ENCODE results near the gene FCHO1. TPM values are rescaled to one million over a fixed set of nuclear protein-coding genes. Genes with fewer than 3 reads are reported as not detected.

Gene FCHO1
- total and polyA plus RNA-seq, 10 of the 15 experiments (the other 5 are each of a cell fraction or from before 2014, with no cell fraction given): 0.14 to 45.8 (median 15.8) TPM

DNA sequence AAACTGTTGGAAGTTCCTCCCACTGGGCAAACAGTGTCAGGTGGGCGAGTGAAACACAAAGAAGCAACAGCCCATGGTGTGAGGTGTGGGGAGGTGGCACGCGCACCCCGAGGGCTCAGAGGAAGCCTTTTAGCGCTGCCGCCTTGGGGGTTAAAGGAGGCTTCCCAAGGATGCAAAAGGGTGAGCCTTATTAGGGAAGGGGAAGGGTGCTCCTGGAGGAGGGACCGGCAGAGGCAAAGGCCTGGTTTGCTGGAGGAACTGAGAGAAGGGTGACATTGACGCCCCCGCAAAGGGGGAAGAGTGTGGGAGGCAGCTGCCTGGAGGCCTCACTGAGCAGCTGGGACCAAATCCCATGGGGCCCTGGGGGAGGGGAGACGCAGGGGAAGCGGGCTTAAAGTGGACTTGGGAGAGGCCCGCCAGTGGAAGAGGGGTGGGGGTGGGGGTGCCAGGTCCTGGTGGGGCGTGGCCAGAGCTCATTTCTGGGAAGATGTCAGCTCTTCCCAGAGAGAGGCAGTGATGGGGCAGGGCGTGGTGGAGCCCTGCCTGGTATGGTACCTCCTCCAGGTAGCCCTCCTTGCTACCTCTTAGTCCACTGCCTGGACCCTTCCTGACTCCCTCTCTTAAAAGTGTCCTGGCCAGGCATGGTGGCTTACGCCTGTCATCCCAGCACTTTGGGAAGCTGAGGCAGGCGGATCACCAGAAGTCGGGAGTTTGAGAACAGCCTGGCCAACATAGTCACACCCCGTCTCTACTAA lies 12.0 kb upstream of the FCHO1 start (continued):
- TF ChIP-seq CEBPB (IDR thresholded peaks at IDR 0.05; ENCODE audit: borderline replicate concordance in 1 of 2, low read depth in 2 of 2, low read length in 2 of 2) (no peak), RELA (IDR thresholded peaks at IDR 0.05; ENCODE audit: borderline replicate concordance, partially characterized antibody) (no peak), RAD51 (IDR thresholded peaks at IDR 0.05) (0 out of 2 replicates have a peak, but pooled peaks have one; percentile 21), TCF12 (IDR thresholded peaks at IDR 0.05; ENCODE audit: low read depth, low read length) (peak; percentile 97), POU2F2 (IDR thresholded peaks at IDR 0.05; ENCODE audit: borderline replicate concordance, low read depth, low read length) (no peak), TCF7 (IDR thresholded peaks at IDR 0.05; ENCODE audit: borderline replicate concordance) (no peak), ZNF217 (IDR thresholded peaks at IDR 0.05) (no peak), ZSCAN29 (IDR thresholded peaks at IDR 0.05) (0 out of 2 replicates have a peak, but pooled peaks have one; percentile 31), CHD2 (IDR thresholded peaks at IDR 0.05; ENCODE audit: borderline replicate concordance, low read depth, low read length) (peak; percentile 61), EP300 (IDR thresholded peaks at IDR 0.05; ENCODE audit: borderline replicate concordance in 1 of 2, control insufficient read depth in 1 of 2, low read depth in 2 of 2, low read length in 2 of 2) (peak in 1 of 2 experiments; percentile 74; a peak in 1 of 4 replicates), MTA3 (IDR thresholded peaks at IDR 0.05; ENCODE audit: borderline replicate concordance, low read length) (peak; percentile 52; the same call in 1 of the 2 replicates), BRCA1 (IDR thresholded peaks at IDR 0.05; ENCODE audit: low read depth, low read length) (no peak), RB1 (IDR thresholded peaks at IDR 0.05; ENCODE audit: borderline replicate concordance) (peak; percentile 58; the same call in 1 of the 2 replicates), SMC3 (IDR thresholded peaks at IDR 0.05; ENCODE audit: borderline replicate concordance, low read length) (no peak), POLR2AphosphoS5 (IDR thresholded peaks at IDR 0.05; ENCODE audit: low read length) (no peak), TAF1 (IDR thresholded peaks at IDR 0.05; ENCODE audit: borderline replicate concordance, low read depth, low read length) (no peak), BMI1 (IDR thresholded peaks at IDR 0.05; ENCODE audit: borderline replicate concordance) (peak; percentile 58; the same call in 1 of the 2 replicates), CHD1 (IDR thresholded peaks at IDR 0.05; ENCODE audit: low read depth, low read length) (no peak), ZNF622 (IDR thresholded peaks at IDR 0.05) (no peak), HDAC6 (IDR thresholded peaks at IDR 0.05; ENCODE audit: unreplicated experiment) (no peak), BCL11A (IDR thresholded peaks at IDR 0.05; ENCODE audit: low read depth, low read length) (peak; percentile 69; the same call in 1 of the 2 replicates)
- TF ChIP-seq, protein P1, sequence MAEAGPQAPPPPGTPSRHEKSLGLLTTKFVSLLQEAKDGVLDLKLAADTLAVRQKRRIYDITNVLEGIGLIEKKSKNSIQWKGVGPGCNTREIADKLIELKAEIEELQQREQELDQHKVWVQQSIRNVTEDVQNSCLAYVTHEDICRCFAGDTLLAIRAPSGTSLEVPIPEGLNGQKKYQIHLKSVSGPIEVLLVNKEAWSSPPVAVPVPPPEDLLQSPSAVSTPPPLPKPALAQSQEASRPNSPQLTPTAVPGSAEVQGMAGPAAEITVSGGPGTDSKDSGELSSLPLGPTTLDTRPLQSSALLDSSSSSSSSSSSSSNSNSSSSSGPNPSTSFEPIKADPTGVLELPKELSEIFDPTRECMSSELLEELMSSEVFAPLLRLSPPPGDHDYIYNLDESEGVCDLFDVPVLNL (IDR thresholded peaks at IDR 0.05; ENCODE audit: low read depth, low read length): no peak
- TF ChIP-seq, protein P2, sequence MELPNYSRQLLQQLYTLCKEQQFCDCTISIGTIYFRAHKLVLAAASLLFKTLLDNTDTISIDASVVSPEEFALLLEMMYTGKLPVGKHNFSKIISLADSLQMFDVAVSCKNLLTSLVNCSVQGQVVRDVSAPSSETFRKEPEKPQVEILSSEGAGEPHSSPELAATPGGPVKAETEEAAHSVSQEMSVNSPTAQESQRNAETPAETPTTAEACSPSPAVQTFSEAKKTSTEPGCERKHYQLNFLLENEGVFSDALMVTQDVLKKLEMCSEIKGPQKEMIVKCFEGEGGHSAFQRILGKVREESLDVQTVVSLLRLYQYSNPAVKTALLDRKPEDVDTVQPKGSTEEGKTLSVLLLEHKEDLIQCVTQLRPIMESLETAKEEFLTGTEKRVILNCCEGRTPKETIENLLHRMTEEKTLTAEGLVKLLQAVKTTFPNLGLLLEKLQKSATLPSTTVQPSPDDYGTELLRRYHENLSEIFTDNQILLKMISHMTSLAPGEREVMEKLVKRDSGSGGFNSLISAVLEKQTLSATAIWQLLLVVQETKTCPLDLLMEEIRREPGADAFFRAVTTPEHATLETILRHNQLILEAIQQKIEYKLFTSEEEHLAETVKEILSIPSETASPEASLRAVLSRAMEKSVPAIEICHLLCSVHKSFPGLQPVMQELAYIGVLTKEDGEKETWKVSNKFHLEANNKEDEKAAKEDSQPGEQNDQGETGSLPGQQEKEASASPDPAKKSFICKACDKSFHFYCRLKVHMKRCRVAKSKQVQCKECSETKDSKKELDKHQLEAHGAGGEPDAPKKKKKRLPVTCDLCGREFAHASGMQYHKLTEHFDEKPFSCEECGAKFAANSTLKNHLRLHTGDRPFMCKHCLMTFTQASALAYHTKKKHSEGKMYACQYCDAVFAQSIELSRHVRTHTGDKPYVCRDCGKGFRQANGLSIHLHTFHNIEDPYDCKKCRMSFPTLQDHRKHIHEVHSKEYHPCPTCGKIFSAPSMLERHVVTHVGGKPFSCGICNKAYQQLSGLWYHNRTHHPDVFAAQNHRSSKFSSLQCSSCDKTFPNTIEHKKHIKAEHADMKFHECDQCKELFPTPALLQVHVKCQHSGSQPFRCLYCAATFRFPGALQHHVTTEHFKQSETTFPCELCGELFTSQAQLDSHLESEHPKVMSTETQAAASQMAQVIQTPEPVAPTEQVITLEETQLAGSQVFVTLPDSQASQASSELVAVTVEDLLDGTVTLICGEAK (IDR thresholded peaks at IDR 0.05; ENCODE audit: borderline replicate concordance): no peak
- TF ChIP-seq, protein P3, sequence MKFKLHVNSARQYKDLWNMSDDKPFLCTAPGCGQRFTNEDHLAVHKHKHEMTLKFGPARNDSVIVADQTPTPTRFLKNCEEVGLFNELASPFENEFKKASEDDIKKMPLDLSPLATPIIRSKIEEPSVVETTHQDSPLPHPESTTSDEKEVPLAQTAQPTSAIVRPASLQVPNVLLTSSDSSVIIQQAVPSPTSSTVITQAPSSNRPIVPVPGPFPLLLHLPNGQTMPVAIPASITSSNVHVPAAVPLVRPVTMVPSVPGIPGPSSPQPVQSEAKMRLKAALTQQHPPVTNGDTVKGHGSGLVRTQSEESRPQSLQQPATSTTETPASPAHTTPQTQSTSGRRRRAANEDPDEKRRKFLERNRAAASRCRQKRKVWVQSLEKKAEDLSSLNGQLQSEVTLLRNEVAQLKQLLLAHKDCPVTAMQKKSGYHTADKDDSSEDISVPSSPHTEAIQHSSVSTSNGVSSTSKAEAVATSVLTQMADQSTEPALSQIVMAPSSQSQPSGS (IDR thresholded peaks at IDR 0.05; ENCODE audit: low read length): 0 out of 2 replicates have a peak, but pooled peaks have one; percentile 48

Measured in GM12878 (cell line).